GM21390 (cell line): ENCODE measurements around the gene NR2E1.
A peak's percentile ranks its signal among the peaks of the same experiment; 100 is the strongest.

Experiments
- ATAC-seq: cut with Tn5 transposase; IDR thresholded peaks from one replicate; pipeline ENCODE4 v1.9.1; 2021; ENCODE audit not compliant: unreplicated experiment

NR2E1 gene

GRCh38 chr6:108165714-108166663 is at the start of gene NR2E1:
NR2E1 (plus strand) TSS chr6:108166022; CDS start chr6:108166766, 744 bp downstream.
- no peak for ATAC-seq

GRCh38 chr6:108116546-108117426 is 49.0 kb upstream of the NR2E1 start:
- no peak for ATAC-seq

- peak; percentile 49 for ATAC-seq
Measured at GRCh38 chr6:108117427-108118358, 48.1 kb upstream of the NR2E1 start.

- no peak for ATAC-seq
Measured at GRCh38 chr6:108118359-108118724, 47.5 kb upstream of the NR2E1 start.

- no peak for ATAC-seq
Measured at GRCh38 chr6:108118810-108119768, 46.7 kb upstream of the NR2E1 start.

GRCh38 chr6:108119769-108120141 is 46.1 kb upstream of the NR2E1 start:
- no peak for ATAC-seq

GRCh38 chr6:108120311-108120710 is 45.5 kb upstream of the NR2E1 start:
- no peak for ATAC-seq

GRCh38 chr6:108121612-108122011 is 44.2 kb upstream of the NR2E1 start:
- ATAC-seq = no peak

- ATAC-seq = no peak
Measured at GRCh38 chr6:108123481-108123929, 42.3 kb upstream of the NR2E1 start.

GRCh38 chr6:108123946-108124345 is 41.9 kb upstream of the NR2E1 start:
- no peak for ATAC-seq

GRCh38 chr6:108127056-108127455 is 38.8 kb upstream of the NR2E1 start:
- no peak for ATAC-seq

GRCh38 chr6:108127826-108128225 is 38.0 kb upstream of the NR2E1 start:
- ATAC-seq = no peak

- no peak for ATAC-seq
Measured at GRCh38 chr6:108130262-108130661, 35.6 kb upstream of the NR2E1 start.

- ATAC-seq = no peak
Measured at GRCh38 chr6:108132863-108133262, 33.0 kb upstream of the NR2E1 start.

GRCh38 chr6:108133594-108134179 is 32.1 kb upstream of the NR2E1 start:
- ATAC-seq = no peak

GRCh38 chr6:108134213-108134970 is 31.4 kb upstream of the NR2E1 start:
- ATAC-seq = no peak

- no peak for ATAC-seq
Measured at GRCh38 chr6:108142240-108142639, 23.6 kb upstream of the NR2E1 start.

- ATAC-seq = no peak
Measured at GRCh38 chr6:108145639-108146038, 20.2 kb upstream of the NR2E1 start.
